NT2/D1 (cell line): ENCODE measurements around the gene DUSP22.
A peak's percentile ranks its signal among the peaks of the same experiment; 100 is the strongest.

Source experiments
- DNase-seq: peaks from one replicate; pipeline ENCODE4 v3.0.0-alpha.2; 2011; ENCODE audit warnings: low read depth, low spot score
- H3K27me3 ChIP-seq: 2 replicates; pipeline ENCODE4 v1.6.0; 2011; ENCODE audit warnings: mild to moderate bottlenecking; ENCODE audit not compliant: insufficient read length, insufficient read depth
- H3K36me3 ChIP-seq: 2 replicates; pipeline ENCODE4 v1.6.1; 2011; ENCODE audit warnings: mild to moderate bottlenecking, low read length, mixed read lengths; ENCODE audit not compliant: insufficient read depth, insufficient read length
- H3K4me1 ChIP-seq: 2 replicates; pipeline ENCODE4 v1.5.1; 2011; ENCODE audit not compliant: insufficient read depth, insufficient read length
- H3K4me3 ChIP-seq: 2 replicates; pipeline ENCODE4 v1.5.1; 2011; ENCODE audit warnings: low read depth; ENCODE audit not compliant: insufficient read length
- H3K9ac ChIP-seq: 2 replicates; pipeline ENCODE4 v1.6.0; 2011; ENCODE audit warnings: low read depth; ENCODE audit not compliant: insufficient read length
- H3K9me3 ChIP-seq: 2 replicates; pipeline ENCODE4 v1.5.1; 2011; ENCODE audit warnings: mild to moderate bottlenecking, low read length; ENCODE audit not compliant: insufficient read depth
- SUZ12 ChIP-seq: IDR thresholded peaks from 2 replicates; pipeline ENCODE4 v1.6.1; 2011; ENCODE audit not compliant: insufficient read length, insufficient read depth; ENCODE audit errors: extremely low read depth
- YY1 ChIP-seq: IDR thresholded peaks from 2 replicates; pipeline ENCODE4 v1.6.1; 2011; ENCODE audit not compliant: insufficient read length, insufficient read depth
- ZNF274 ChIP-seq: IDR thresholded peaks from 2 replicates; pipeline ENCODE4 v1.6.1; 2011; ENCODE audit warnings: mild to moderate bottlenecking, low read depth, low read length

DUSP22 gene

GRCh38 chr6:286681-287488, 5.4 kb upstream of the DUSP22 start:
- H3K9ac ChIP-seq = no peak overlapping the region
- H3K4me3 ChIP-seq = no peak overlapping the region
- H3K4me1 ChIP-seq = peaks cover 2% of the 10 kb centered on the region
- no peaks in the 10 kb centered on the region for H3K27me3 ChIP-seq
- no peaks in the 10 kb centered on the region for H3K36me3 ChIP-seq
- no peak for DNase-seq
- TF ChIP-seq YY1 (no peak), ZNF274 (no peak), SUZ12 (no peak)
- no peaks in the 10 kb centered on the region for H3K9me3 ChIP-seq

DNA sequence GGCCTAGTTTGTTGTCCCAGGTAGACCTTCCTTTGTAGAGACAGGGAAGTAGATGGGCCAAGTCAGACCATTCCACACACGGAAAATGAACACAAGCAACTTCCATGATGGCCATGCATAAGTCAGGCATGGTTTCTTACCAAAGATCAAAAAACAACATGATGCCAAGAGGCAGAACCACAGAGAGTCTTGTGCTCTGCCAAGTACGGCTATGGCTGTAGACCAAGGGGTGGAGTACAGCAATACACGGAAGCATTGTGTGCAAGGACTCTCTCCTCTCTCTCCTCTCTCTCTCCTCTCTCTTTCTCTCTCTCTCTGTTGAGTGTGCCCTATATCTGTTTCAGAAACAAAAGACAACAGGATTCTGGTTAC, 4.8 kb upstream of the DUSP22 start:
- H3K4me3 ChIP-seq = no peak overlapping the region
- no peaks in the 10 kb centered on the region for H3K27me3 ChIP-seq
- TF ChIP-seq YY1 (no peak), ZNF274 (no peak), SUZ12 (no peak)
- no peaks in the 10 kb centered on the region for H3K36me3 ChIP-seq
- no peak overlapping the region for H3K9ac ChIP-seq
- DNase-seq = no peak
- no peaks in the 10 kb centered on the region for H3K9me3 ChIP-seq
- H3K4me1 ChIP-seq = peaks cover 2% of the 10 kb centered on the region

GRCh38 chr6:288866-289265, 3.4 kb upstream of the DUSP22 start:
- H3K27me3 ChIP-seq = peaks cover 7% of the 10 kb centered on the region
- H3K4me3 ChIP-seq = no peak overlapping the region
- no peaks in the 10 kb centered on the region for H3K36me3 ChIP-seq
- H3K9me3 ChIP-seq = no peaks in the 10 kb centered on the region
- TF ChIP-seq SUZ12 = no peak
- no peak for TF ChIP-seq ZNF274
- TF ChIP-seq YY1 = no peak
- H3K4me1 ChIP-seq = peaks cover 2% of the 10 kb centered on the region
- no peak for DNase-seq
- no peak overlapping the region for H3K9ac ChIP-seq

DNA sequence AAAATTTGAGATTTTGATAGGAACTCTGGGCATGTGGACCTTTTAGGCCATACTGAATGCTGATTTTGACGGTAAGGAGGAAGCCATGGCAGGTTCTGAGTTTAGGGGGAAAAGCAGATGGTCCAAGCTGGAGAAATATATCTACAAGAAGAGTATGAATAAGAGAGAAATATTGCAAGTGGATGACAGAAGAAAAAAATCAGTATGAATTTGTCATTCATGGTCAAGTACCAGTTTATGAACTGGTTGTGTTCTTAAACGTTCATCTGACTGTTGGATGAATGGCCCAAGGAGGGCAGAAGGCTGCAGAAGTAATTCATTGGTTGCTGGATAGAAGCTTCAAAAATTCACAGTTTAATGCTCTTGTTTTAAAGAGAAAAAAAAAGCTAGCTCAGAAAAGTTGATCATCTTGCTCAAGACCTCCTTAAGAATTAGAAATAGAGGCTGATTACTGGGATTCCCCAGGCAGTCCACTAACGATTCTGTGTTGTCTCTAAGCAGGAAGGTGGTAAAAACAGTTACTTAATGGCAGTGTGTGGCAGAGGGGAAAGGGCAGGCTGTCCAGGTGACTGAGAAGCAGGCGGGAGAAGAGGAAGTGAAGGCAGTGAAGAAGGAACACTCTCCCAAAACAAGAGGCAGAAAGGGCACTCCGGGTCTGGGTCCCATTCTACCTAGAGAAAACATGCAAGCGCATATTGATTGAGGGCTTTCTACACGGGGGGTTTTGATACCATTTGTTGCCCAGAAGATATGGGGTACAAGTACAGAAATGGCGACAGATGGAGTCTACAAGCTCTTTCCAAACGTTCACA, 2.0 kb upstream of the DUSP22 start:
- Histone ChIP-seq H3K27me3 (peaks cover 7% of the 10 kb centered on the region), H3K36me3 (no peaks in the 10 kb centered on the region), H3K9ac (peak overlapping the region; percentile 21), H3K9me3 (no peaks in the 10 kb centered on the region), H3K4me3 (no peak overlapping the region), H3K4me1 (peaks cover 2% of the 10 kb centered on the region)
- TF ChIP-seq SUZ12 (no peak), YY1 (no peak), ZNF274 (no peak)
- no peak for DNase-seq

DNA sequence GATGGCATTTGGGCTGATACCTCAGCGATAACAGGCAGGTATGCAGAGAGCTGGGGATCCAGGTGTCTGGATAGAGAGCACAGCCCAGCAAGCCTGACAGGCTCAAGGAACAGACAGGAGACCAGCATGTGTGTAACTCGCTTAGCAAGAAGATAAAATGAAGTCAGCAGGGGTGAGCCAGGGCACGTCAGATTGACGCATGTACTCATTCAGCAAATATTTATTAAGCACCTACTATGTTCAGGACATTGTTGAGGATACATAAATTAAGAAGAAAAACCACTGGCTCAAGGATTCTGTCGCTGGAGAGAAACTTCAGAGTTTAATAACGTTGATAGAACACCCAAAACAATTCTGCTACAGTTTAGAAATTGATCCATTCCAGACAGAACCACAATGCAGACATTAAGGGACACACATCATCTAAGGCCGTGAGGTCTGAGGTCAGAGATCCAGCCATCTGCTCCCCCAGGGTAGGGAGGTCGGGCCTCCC, 1.0 kb upstream of the DUSP22 start:
- H3K4me1 ChIP-seq = peaks cover 2% of the 10 kb centered on the region
- DNase-seq = no peak
- H3K9me3 ChIP-seq = no peaks in the 10 kb centered on the region
- peak overlapping the region; percentile 63 for H3K4me3 ChIP-seq
- no peaks in the 10 kb centered on the region for H3K36me3 ChIP-seq
- TF ChIP-seq ZNF274 (no peak), SUZ12 (no peak), YY1 (no peak)
- peak overlapping the region; percentile 82 for H3K9ac ChIP-seq
- H3K27me3 ChIP-seq = peaks cover 7% of the 10 kb centered on the region

DNA sequence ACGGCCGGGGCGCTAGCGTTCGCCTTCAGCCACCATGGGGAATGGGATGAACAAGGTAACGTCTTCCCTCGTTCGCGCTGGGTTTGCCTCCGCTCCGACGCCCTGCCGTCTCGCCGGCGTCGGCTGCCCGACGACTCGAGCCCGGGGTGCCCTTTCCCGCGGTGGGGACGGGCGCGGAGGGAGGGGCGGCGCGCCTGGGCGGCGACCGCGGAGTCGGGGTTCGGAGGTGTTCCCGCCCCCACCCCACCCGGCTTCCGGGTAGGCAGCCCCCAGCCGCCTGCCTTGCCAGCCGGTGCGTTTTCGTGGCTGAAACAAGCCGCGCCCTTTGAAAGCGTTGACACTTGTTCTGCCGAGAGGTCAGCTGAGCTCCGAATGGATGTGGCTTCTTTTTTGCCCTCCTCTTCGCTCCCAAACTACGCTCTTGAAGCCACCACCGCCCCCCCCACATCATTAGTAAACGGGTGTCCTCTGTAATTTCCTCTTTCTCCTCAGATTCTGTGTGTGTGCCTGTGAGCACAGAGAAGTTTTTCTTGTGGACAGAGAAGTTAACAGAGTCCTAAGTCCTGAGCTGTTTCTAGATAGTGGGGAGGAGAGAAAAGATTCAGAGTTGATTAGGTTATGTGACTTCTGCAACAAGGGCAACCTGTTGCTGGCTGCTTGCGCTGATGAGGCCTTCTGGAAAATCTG, 362 bp downstream of the DUSP22 start:
- TF ChIP-seq ZNF274 (no peak), SUZ12 (no peak), YY1 (no peak)
- DNase-seq = no peak
- H3K4me3 ChIP-seq = peak overlapping the region; percentile 63
- H3K36me3 ChIP-seq = no peaks in the 10 kb centered on the region
- peaks cover 6% of the 10 kb centered on the region for H3K4me1 ChIP-seq
- H3K9ac ChIP-seq = peak overlapping the region; percentile 77
- peaks cover 10% of the 10 kb centered on the region for H3K27me3 ChIP-seq
- H3K9me3 ChIP-seq = no peaks in the 10 kb centered on the region
